ENCODE results near the gene FBLN2.

FBLN2 gene

DNA sequence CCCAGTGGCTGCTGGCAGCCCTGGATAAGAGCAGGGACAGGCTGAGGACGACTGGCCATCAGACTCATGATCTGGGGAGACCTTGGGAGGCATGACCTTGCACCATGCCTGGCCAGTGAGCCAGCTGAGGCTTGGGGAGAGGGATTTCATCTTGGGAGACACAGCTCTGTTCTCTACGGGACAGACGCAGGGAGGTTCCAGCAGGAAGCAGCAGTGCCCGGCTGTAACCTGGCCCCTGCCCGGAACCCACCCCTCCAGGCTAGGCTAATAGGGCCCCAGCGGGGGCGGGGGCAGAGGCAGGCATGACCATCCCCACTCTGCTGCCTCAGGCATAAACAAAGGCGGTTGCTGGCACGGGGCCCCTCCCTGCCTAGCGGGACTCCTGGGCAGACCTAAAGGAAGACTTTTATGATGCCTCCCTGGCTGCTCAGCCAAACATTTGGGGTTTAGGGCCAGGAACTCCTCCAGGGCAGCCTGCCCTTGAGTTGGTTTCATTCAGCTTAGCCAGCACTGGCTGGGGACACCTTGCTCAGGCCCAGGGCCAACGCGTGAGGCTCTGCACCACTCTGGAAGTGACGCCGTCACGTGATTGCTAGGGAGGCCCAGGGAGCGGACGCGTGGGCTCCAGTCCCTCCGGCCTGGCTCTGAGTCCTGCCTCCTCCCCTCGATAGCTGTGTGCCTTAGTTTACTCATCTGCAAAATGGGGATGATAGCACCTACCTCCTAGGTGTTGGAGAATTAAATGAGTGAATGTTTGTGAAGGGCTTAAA lies 41.2 kb upstream of the FBLN2 start:
- DNase-seq: peak; percentile 24
- no peak overlapping the region for H2AK5ac ChIP-seq (ENCODE audit: low read length, severe bottlenecking)
- no peak overlapping the region for H2BK5ac ChIP-seq (ENCODE audit: low read depth, low read length, poor library complexity, severe bottlenecking)
- H2BK12ac ChIP-seq (ENCODE audit: low read length in 2 of 2): peak overlapping the region in 1 of 2 experiments; percentile 30
- peaks cover 0 to 4% of the 10 kb centered on the region in 2 experiments for H3K27me3 ChIP-seq (ENCODE audit: control insufficient read depth in 1 of 2, insufficient read depth in 1 of 2, low read length in 2 of 2)
- no peak overlapping the region for H2BK15ac ChIP-seq (ENCODE audit: low read depth, poor library complexity, severe bottlenecking)
- H2AFZ ChIP-seq (ENCODE audit: low read depth, low read length): no peak overlapping the region
- H3K79me1 ChIP-seq (replicated peaks; ENCODE audit: low read length, poor library complexity, severe bottlenecking): no peaks in the 10 kb centered on the region
- peak overlapping the region; percentile 22 for H4K8ac ChIP-seq (ENCODE audit: low read length)
- peak overlapping the region in 1 of 2 experiments; percentile 9 for H3K18ac ChIP-seq (ENCODE audit: low read depth in 1 of 2, low read length in 2 of 2)
- H3K36me3 ChIP-seq (ENCODE audit: control insufficient read depth in 1 of 2, insufficient read depth in 2 of 2, low read depth in 1 of 2, low read length in 2 of 2): peaks cover 2 to 5% of the 10 kb centered on the region in 2 experiments
- H4K91ac ChIP-seq (ENCODE audit: low read length): peak overlapping the region; percentile 66
- peaks cover 27% of the 10 kb centered on the region for H3K4me1 ChIP-seq (ENCODE audit: control insufficient read depth, insufficient read depth, low read depth, low read length)
- peak overlapping the region in 1 of 2 experiments; percentile 59 for H3K14ac ChIP-seq (ENCODE audit: low read length in 2 of 2)
- H2BK120ac ChIP-seq (ENCODE audit: low read depth, low read length): no peak overlapping the region
- H3K27ac ChIP-seq (ENCODE audit: low read length, poor library complexity, severe bottlenecking): no peak overlapping the region
- H3K4me3 ChIP-seq (ENCODE audit: insufficient read depth in 1 of 2, low read depth in 1 of 2, low read length in 2 of 2): no peak overlapping the region
- no peak overlapping the region for H3K4me2 ChIP-seq (ENCODE audit: low read length, poor library complexity, severe bottlenecking)
- no peak overlapping the region for H3K23ac ChIP-seq (ENCODE audit: low read length in 2 of 2)
- WGBS: 62% methylated on average over 19 of the region's 20 CpGs
- H3K9me3 ChIP-seq (ENCODE audit: control insufficient read depth, low read length): no peaks in the 10 kb centered on the region
- H3K4ac ChIP-seq (ENCODE audit: low read depth in 1 of 2, low read length in 2 of 2): no peak overlapping the region
- H3K9ac ChIP-seq (ENCODE audit: low read length): no peak overlapping the region

DNA sequence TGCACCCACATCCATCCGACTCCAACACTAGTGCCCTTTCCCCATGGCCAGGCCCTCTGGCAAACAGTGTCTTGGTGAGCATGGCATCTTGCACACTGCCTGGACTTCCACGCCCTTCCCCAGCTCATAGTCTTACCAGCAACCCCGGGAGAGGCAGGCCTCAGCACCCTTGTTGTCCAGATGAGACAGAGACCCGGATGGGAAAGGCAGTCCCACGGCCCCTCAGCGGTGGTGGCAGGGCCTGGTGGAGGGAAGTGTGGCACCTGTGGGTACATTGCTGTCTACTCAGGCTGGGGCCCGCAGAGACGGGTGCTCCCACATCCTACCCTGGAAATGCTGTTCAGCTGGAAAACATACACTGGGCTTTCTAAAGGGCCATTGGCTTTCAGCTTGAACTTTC lies 40.4 kb upstream of the FBLN2 start:
- Histone ChIP-seq H3K27ac (ENCODE audit: low read length, poor library complexity, severe bottlenecking) (no peak overlapping the region), H4K91ac (ENCODE audit: low read length) (peak overlapping the region; percentile 19), H2BK12ac (ENCODE audit: low read length in 2 of 2) (no peak overlapping the region), H3K9ac (ENCODE audit: low read length) (no peak overlapping the region), H3K27me3 (ENCODE audit: control insufficient read depth in 1 of 2, insufficient read depth in 1 of 2, low read length in 2 of 2) (peaks cover 0 to 11% of the 10 kb centered on the region in 2 experiments), H3K4me1 (ENCODE audit: control insufficient read depth, insufficient read depth, low read depth, low read length) (peaks cover 29% of the 10 kb centered on the region), H3K23ac (ENCODE audit: low read length in 2 of 2) (no peak overlapping the region), H2AK5ac (ENCODE audit: low read length, severe bottlenecking) (no peak overlapping the region), H3K4me3 (ENCODE audit: insufficient read depth in 1 of 2, low read depth in 1 of 2, low read length in 2 of 2) (no peak overlapping the region), H2BK120ac (ENCODE audit: low read depth, low read length) (no peak overlapping the region), H3K4ac (ENCODE audit: low read depth in 1 of 2, low read length in 2 of 2) (no peak overlapping the region), H3K36me3 (ENCODE audit: control insufficient read depth in 1 of 2, insufficient read depth in 2 of 2, low read depth in 1 of 2, low read length in 2 of 2) (peaks cover 0 to 3% of the 10 kb centered on the region in 2 experiments), H3K4me2 (ENCODE audit: low read length, poor library complexity, severe bottlenecking) (no peak overlapping the region), H4K8ac (ENCODE audit: low read length) (no peak overlapping the region), H3K9me3 (ENCODE audit: control insufficient read depth, low read length) (no peaks in the 10 kb centered on the region), H2BK5ac (ENCODE audit: low read depth, low read length, poor library complexity, severe bottlenecking) (no peak overlapping the region), H3K14ac (ENCODE audit: low read length in 2 of 2) (no peak overlapping the region), H3K18ac (ENCODE audit: low read depth in 1 of 2, low read length in 2 of 2) (no peak overlapping the region), H2BK15ac (ENCODE audit: low read depth, poor library complexity, severe bottlenecking) (no peak overlapping the region), H2AFZ (ENCODE audit: low read depth, low read length) (no peak overlapping the region), H3K79me1 (replicated peaks; ENCODE audit: low read length, poor library complexity, severe bottlenecking) (no peaks in the 10 kb centered on the region)
- DNase-seq: no peak
- 92% methylated on average over 8 of the region's 8 CpGs for WGBS

DNA sequence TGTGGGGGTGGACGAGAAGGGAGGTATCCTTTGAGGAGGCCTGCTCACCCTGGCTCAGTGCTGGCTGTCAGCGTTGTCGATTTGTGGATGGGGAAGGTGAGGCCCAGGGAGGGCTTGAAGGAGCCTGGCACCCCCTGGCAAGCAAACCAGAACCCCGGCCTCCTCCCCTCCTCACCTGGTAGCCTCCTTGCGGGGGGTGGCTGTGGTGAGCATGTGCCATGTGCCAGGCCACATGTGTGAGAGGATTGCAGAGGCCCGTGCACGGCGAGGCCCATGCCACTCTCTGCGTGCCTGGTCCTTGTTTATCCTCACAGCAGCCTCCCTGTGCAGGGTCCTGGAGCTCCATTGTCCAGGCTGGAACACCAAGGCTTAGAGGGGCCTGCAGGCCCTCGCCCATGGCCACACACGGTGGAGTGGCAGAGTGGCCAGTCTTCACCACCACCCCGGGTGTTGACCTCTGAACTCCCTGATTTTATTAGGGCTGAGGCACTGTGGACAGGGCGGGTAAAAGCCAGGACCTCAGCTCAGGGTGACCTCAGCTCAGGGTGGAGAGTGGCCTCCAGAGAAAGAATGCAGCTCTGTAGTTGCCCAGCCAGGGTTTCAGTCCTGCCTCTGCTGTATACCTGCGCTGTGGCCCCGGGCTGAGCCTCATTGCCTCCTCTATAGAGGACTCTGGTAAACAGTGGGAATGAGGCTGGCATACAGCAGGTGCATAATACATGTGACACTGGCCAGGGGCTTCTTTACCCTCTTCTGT lies 39.7 kb upstream of the FBLN2 start:
- H3K27ac ChIP-seq (ENCODE audit: low read length, poor library complexity, severe bottlenecking): no peak overlapping the region
- H2BK120ac ChIP-seq (ENCODE audit: low read depth, low read length): no peak overlapping the region
- H3K4me1 ChIP-seq (ENCODE audit: control insufficient read depth, insufficient read depth, low read depth, low read length): peaks cover 27% of the 10 kb centered on the region
- no peak overlapping the region for H4K91ac ChIP-seq (ENCODE audit: low read length)
- H3K4me3 ChIP-seq (ENCODE audit: insufficient read depth in 1 of 2, low read depth in 1 of 2, low read length in 2 of 2): no peak overlapping the region
- H3K36me3 ChIP-seq (ENCODE audit: control insufficient read depth in 1 of 2, insufficient read depth in 2 of 2, low read depth in 1 of 2, low read length in 2 of 2): peaks cover 0 to 8% of the 10 kb centered on the region in 2 experiments
- no peaks in the 10 kb centered on the region for H3K9me3 ChIP-seq (ENCODE audit: control insufficient read depth, low read length)
- no peak overlapping the region for H3K9ac ChIP-seq (ENCODE audit: low read length)
- no peak overlapping the region for H4K8ac ChIP-seq (ENCODE audit: low read length)
- no peaks in the 10 kb centered on the region for H3K79me1 ChIP-seq (replicated peaks; ENCODE audit: low read length, poor library complexity, severe bottlenecking)
- peak overlapping the region; percentile 33 for H2BK15ac ChIP-seq (ENCODE audit: low read depth, poor library complexity, severe bottlenecking)
- H2AK5ac ChIP-seq (ENCODE audit: low read length, severe bottlenecking): no peak overlapping the region
- no peak overlapping the region for H2AFZ ChIP-seq (ENCODE audit: low read depth, low read length)
- H3K27me3 ChIP-seq (ENCODE audit: control insufficient read depth in 1 of 2, insufficient read depth in 1 of 2, low read length in 2 of 2): peaks cover 0 to 18% of the 10 kb centered on the region in 2 experiments
- 93% methylated on average over 14 of the region's 15 CpGs for WGBS
- no peak for DNase-seq
- no peak overlapping the region for H3K4me2 ChIP-seq (ENCODE audit: low read length, poor library complexity, severe bottlenecking)
- H2BK5ac ChIP-seq (ENCODE audit: low read depth, low read length, poor library complexity, severe bottlenecking): no peak overlapping the region
- no peak overlapping the region for H3K18ac ChIP-seq (ENCODE audit: low read depth in 1 of 2, low read length in 2 of 2)
- H3K4ac ChIP-seq (ENCODE audit: low read depth in 1 of 2, low read length in 2 of 2): no peak overlapping the region
- no peak overlapping the region for H2BK12ac ChIP-seq (ENCODE audit: low read length in 2 of 2)
- H3K23ac ChIP-seq (ENCODE audit: low read length in 2 of 2): no peak overlapping the region
- no peak overlapping the region for H3K14ac ChIP-seq (ENCODE audit: low read length in 2 of 2)

DNA sequence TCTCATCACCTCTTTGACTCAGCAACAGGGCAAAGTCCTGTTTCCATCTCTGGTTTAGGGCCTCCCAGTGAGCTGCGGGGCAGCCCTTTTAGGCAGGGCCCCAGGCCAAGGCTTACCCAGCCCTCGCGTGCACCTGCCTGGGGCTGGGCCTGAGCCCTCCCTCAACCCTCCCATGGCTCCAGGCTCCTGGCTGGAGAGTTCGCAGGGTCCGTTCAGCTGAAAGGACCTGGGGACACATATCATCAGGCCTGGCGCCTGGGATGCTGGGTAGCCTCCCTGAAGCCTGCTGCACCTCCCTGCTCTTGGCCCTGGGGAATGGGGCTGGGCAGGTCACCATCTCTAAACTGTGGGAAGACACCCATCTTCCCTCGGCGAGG lies 39.1 kb upstream of the FBLN2 start:
- Histone ChIP-seq H2AFZ (ENCODE audit: low read depth, low read length) (no peak overlapping the region), H2BK120ac (ENCODE audit: low read depth, low read length) (no peak overlapping the region), H3K4ac (ENCODE audit: low read depth in 1 of 2, low read length in 2 of 2) (no peak overlapping the region), H2BK12ac (ENCODE audit: low read length in 2 of 2) (no peak overlapping the region), H3K9ac (ENCODE audit: low read length) (no peak overlapping the region), H3K9me3 (ENCODE audit: control insufficient read depth, low read length) (no peaks in the 10 kb centered on the region), H4K8ac (ENCODE audit: low read length) (no peak overlapping the region), H3K23ac (ENCODE audit: low read length in 2 of 2) (no peak overlapping the region), H4K91ac (ENCODE audit: low read length) (no peak overlapping the region), H3K79me1 (replicated peaks; ENCODE audit: low read length, poor library complexity, severe bottlenecking) (no peaks in the 10 kb centered on the region), H2BK15ac (ENCODE audit: low read depth, poor library complexity, severe bottlenecking) (no peak overlapping the region), H3K4me2 (ENCODE audit: low read length, poor library complexity, severe bottlenecking) (no peak overlapping the region), H3K27ac (ENCODE audit: low read length, poor library complexity, severe bottlenecking) (no peak overlapping the region), H2AK5ac (ENCODE audit: low read length, severe bottlenecking) (no peak overlapping the region), H3K4me1 (ENCODE audit: control insufficient read depth, insufficient read depth, low read depth, low read length) (peaks cover 21% of the 10 kb centered on the region), H3K14ac (ENCODE audit: low read length in 2 of 2) (no peak overlapping the region), H3K18ac (ENCODE audit: low read depth in 1 of 2, low read length in 2 of 2) (no peak overlapping the region), H3K4me3 (ENCODE audit: insufficient read depth in 1 of 2, low read depth in 1 of 2, low read length in 2 of 2) (no peak overlapping the region), H3K27me3 (ENCODE audit: control insufficient read depth in 1 of 2, insufficient read depth in 1 of 2, low read length in 2 of 2) (peaks cover 0 to 24% of the 10 kb centered on the region in 2 experiments), H3K36me3 (ENCODE audit: control insufficient read depth in 1 of 2, insufficient read depth in 2 of 2, low read depth in 1 of 2, low read length in 2 of 2) (peaks cover 0 to 8% of the 10 kb centered on the region in 2 experiments), H2BK5ac (ENCODE audit: low read depth, low read length, poor library complexity, severe bottlenecking) (no peak overlapping the region)
- 90% methylated on average over 8 of the region's 8 CpGs for WGBS
- DNase-seq: no peak

Measured in mesenchymal stem cell (in vitro differentiated cells and primary cell).